Astrocyte (in vitro differentiated cells and primary cell): ENCODE measurements around the gene SRCAP. TPM values are rescaled to one million over a fixed set of nuclear protein-coding genes. Genes with fewer than 3 reads are reported as not detected.

Experiments used
- DNase-seq: peaks from one replicate; pipeline ENCODE4 v3.0.0-alpha.2; 2010; ENCODE audit warnings: low read depth
- FAIRE-seq: peaks from 2 replicates; lab custom pipeline; 2011; peaks lifted over from hg19 to GRCh38; lab: Jason Lieb, UNC
- H2AFZ ChIP-seq: 2 replicates; pipeline ENCODE4 v1.6.0; 2012; ENCODE audit warnings: low read depth, low read length, inconsistent platforms
- H3K27ac ChIP-seq: 2 replicates; pipeline ENCODE4 v1.5.1; 2011; ENCODE audit warnings: low read depth, low read length, inconsistent platforms
- H3K27me3 ChIP-seq: 2 replicates; pipeline ENCODE4 v1.6.0; 2011; ENCODE audit warnings: low read length, inconsistent platforms; ENCODE audit not compliant: insufficient read depth
- H3K36me3 ChIP-seq: 2 replicates; pipeline ENCODE4 v1.5.1; 2011; ENCODE audit warnings: low read length, inconsistent platforms; ENCODE audit not compliant: insufficient read depth
- H3K4me1 ChIP-seq: 2 replicates; pipeline ENCODE4 v1.5.1; 2011; ENCODE audit warnings: low read length, inconsistent platforms; ENCODE audit not compliant: insufficient read depth
- H3K4me2 ChIP-seq: 2 replicates; pipeline ENCODE4 v1.6.0; 2012; ENCODE audit warnings: low read length, inconsistent platforms
- H3K4me3 ChIP-seq: 2 replicates; pipeline ENCODE4 v1.5.1; 2011; ENCODE audit warnings: low read depth, mild to moderate bottlenecking, low read length, inconsistent platforms; ENCODE audit not compliant: insufficient read depth
- H3K79me2 ChIP-seq: 2 replicates; pipeline ENCODE4 v1.6.0; 2012; ENCODE audit warnings: mild to moderate bottlenecking, low read length, inconsistent platforms; ENCODE audit not compliant: insufficient read depth
- H3K9ac ChIP-seq: 2 replicates; pipeline ENCODE4 v1.6.0; 2012; ENCODE audit warnings: mild to moderate bottlenecking, low read length, inconsistent platforms
- H3K9me3 ChIP-seq: 2 replicates; pipeline ENCODE4 v1.5.1; 2012; ENCODE audit warnings: low read depth, mild to moderate bottlenecking, low read length, inconsistent platforms; ENCODE audit not compliant: insufficient read depth
- H4K20me1 ChIP-seq: 2 replicates; pipeline ENCODE4 v1.6.0; 2012; ENCODE audit warnings: low read length, inconsistent platforms; ENCODE audit not compliant: insufficient read depth
- H3K27ac Mint-ChIP-seq: one replicate; pipeline ENCODE4 v1.8.0; 2021; ENCODE audit warnings: mild to moderate bottlenecking, mixed read lengths; ENCODE audit not compliant: unreplicated experiment
- H3K27me3 Mint-ChIP-seq: one replicate; pipeline ENCODE4 v1.8.0; 2021; ENCODE audit warnings: low read depth, mixed read lengths; ENCODE audit not compliant: unreplicated experiment
- H3K36me3 Mint-ChIP-seq: one replicate; pipeline ENCODE4 v1.8.0; 2021; ENCODE audit warnings: low read depth, mixed read lengths; ENCODE audit not compliant: unreplicated experiment
- H3K4me1 Mint-ChIP-seq: one replicate; pipeline ENCODE4 v1.8.0; 2021; ENCODE audit warnings: low read depth, mixed read lengths; ENCODE audit not compliant: unreplicated experiment
- H3K4me3 Mint-ChIP-seq: one replicate; pipeline ENCODE4 v1.8.0; 2021; ENCODE audit warnings: mild to moderate bottlenecking, moderate library complexity, mixed read lengths; ENCODE audit not compliant: unreplicated experiment
- H3K9me3 Mint-ChIP-seq: one replicate; pipeline ENCODE4 v1.8.0; 2021; ENCODE audit warnings: mild to moderate bottlenecking, mixed read lengths; ENCODE audit not compliant: unreplicated experiment
- CTCF ChIP-seq: IDR thresholded peaks from 2 replicates; pipeline ENCODE4 v1.5.1; 2011; ENCODE audit warnings: low read depth, mild to moderate bottlenecking, inconsistent platforms, low read length, moderate library complexity; ENCODE audit not compliant: insufficient read depth
- EZH2 ChIP-seq: IDR thresholded peaks from 2 replicates; pipeline ENCODE4 v1.6.1; 2012; ENCODE audit warnings: mild to moderate bottlenecking, low read length, inconsistent platforms; ENCODE audit not compliant: insufficient read depth
- total RNA-seq: library from RNA; stranded (reverse); gene quantifications from 2 replicates; pipeline ENCODE4 v1.2.1, GENCODE V29; 2021

The SRCAP gene
- total RNA-seq, 1 donor from 2014 or later: 50.4 TPM

- DNase-seq (no peak), FAIRE-seq (no peak)
- no peak overlapping the region for H3K4me3 Mint-ChIP-seq
- Histone ChIP-seq H3K9ac (no peak overlapping the region), H3K79me2 (peaks cover 49% of the 10 kb centered on the region), H3K4me2 (no peak overlapping the region), H2AFZ (no peak overlapping the region), H4K20me1 (peaks cover 36% of the 10 kb centered on the region), H3K4me3 (no peak overlapping the region), H3K36me3 (peaks cover 3% of the 10 kb centered on the region), H3K9me3 (no peaks in the 10 kb centered on the region), H3K4me1 (peaks cover 12% of the 10 kb centered on the region), H3K27me3 (no peaks in the 10 kb centered on the region), H3K27ac (no peak overlapping the region)
- no peak overlapping the region for H3K27ac Mint-ChIP-seq
- peaks cover 7% of the 10 kb centered on the region for H3K36me3 Mint-ChIP-seq
- no peaks in the 10 kb centered on the region for H3K27me3 Mint-ChIP-seq
- TF ChIP-seq EZH2: no peak
- TF ChIP-seq CTCF: no peak
- H3K9me3 Mint-ChIP-seq: no peaks in the 10 kb centered on the region
- peaks cover 4% of the 10 kb centered on the region for H3K4me1 Mint-ChIP-seq
Observed at GRCh38 chr16:30783280-30784109, 84.5 kb downstream of the SRCAP start.

- no peak overlapping the region for H3K4me3 ChIP-seq
- H3K9me3 ChIP-seq: no peaks in the 10 kb centered on the region
- Mint-ChIP-seq H3K27me3 (no peaks in the 10 kb centered on the region), H3K9me3 (no peaks in the 10 kb centered on the region), H3K4me3 (no peak overlapping the region), H3K27ac (no peak overlapping the region), H3K36me3 (peaks cover 7% of the 10 kb centered on the region), H3K4me1 (peaks cover 4% of the 10 kb centered on the region)
- H4K20me1 ChIP-seq: peaks cover 33% of the 10 kb centered on the region
- H3K27ac ChIP-seq: no peak overlapping the region
- H3K4me2 ChIP-seq: no peak overlapping the region
- peaks cover 12% of the 10 kb centered on the region for H3K4me1 ChIP-seq
- no peaks in the 10 kb centered on the region for H3K27me3 ChIP-seq
- no peak for TF ChIP-seq EZH2
- no peak for TF ChIP-seq CTCF
- no peak overlapping the region for H2AFZ ChIP-seq
- peaks cover 49% of the 10 kb centered on the region for H3K79me2 ChIP-seq
- FAIRE-seq (no peak), DNase-seq (no peak)
- no peak overlapping the region for H3K9ac ChIP-seq
- H3K36me3 ChIP-seq: peaks cover 3% of the 10 kb centered on the region
Observed at GRCh38 chr16:30784215-30784614, 85.2 kb downstream of the SRCAP start.
